ENCODE data around the gene C15orf39. TPM values are rescaled to one million over a fixed set of nuclear protein-coding genes. Genes with fewer than 3 reads are reported as not detected.
A peak's percentile ranks its signal among the peaks of the same experiment; 100 is the strongest.

The C15orf39 gene
- total RNA-seq, 2 donors from 2014 or later: 22.3 to 27.3 TPM

DNA sequence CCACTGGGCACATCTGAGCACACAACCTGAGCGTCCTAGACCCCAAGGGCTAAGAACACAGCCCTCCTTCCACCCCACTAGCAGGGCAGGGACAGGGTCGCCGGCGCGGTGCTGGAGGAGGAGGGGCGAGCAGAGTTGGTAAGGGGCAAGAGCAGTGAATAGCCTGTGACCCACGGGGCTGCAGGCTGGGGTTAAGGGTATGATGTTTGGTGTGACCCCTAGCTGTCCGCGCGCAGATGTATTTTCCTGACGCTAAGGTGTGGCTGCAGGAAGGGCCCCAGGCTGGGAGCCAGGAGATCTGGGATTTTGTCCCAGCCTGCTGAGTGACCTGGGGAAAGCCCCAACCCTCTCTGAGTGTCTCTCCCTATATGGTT, 1.3 kb upstream of the C15orf39 start:
- Histone ChIP-seq H3K9me3 (no peaks in the 10 kb centered on the region), H3K27ac (peak overlapping the region; percentile 84), H3K9ac (ENCODE audit: low read depth in 2 of 2, low read length in 2 of 2) (peak overlapping the region; percentile 80 to 97), H3K4me1 (peaks cover 29% of the 10 kb centered on the region), H3K27me3 (no peaks in the 10 kb centered on the region), H3K36me3 (no peaks in the 10 kb centered on the region), H3K4me3 (peak overlapping the region; percentile 88)
- TF ChIP-seq, protein P1, sequence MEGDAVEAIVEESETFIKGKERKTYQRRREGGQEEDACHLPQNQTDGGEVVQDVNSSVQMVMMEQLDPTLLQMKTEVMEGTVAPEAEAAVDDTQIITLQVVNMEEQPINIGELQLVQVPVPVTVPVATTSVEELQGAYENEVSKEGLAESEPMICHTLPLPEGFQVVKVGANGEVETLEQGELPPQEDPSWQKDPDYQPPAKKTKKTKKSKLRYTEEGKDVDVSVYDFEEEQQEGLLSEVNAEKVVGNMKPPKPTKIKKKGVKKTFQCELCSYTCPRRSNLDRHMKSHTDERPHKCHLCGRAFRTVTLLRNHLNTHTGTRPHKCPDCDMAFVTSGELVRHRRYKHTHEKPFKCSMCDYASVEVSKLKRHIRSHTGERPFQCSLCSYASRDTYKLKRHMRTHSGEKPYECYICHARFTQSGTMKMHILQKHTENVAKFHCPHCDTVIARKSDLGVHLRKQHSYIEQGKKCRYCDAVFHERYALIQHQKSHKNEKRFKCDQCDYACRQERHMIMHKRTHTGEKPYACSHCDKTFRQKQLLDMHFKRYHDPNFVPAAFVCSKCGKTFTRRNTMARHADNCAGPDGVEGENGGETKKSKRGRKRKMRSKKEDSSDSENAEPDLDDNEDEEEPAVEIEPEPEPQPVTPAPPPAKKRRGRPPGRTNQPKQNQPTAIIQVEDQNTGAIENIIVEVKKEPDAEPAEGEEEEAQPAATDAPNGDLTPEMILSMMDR (IDR thresholded peaks at IDR 0.05): no peak
- intact Hi-C loops (cut with DNase I): no loop called here
- DNase-seq: no peak

DNA sequence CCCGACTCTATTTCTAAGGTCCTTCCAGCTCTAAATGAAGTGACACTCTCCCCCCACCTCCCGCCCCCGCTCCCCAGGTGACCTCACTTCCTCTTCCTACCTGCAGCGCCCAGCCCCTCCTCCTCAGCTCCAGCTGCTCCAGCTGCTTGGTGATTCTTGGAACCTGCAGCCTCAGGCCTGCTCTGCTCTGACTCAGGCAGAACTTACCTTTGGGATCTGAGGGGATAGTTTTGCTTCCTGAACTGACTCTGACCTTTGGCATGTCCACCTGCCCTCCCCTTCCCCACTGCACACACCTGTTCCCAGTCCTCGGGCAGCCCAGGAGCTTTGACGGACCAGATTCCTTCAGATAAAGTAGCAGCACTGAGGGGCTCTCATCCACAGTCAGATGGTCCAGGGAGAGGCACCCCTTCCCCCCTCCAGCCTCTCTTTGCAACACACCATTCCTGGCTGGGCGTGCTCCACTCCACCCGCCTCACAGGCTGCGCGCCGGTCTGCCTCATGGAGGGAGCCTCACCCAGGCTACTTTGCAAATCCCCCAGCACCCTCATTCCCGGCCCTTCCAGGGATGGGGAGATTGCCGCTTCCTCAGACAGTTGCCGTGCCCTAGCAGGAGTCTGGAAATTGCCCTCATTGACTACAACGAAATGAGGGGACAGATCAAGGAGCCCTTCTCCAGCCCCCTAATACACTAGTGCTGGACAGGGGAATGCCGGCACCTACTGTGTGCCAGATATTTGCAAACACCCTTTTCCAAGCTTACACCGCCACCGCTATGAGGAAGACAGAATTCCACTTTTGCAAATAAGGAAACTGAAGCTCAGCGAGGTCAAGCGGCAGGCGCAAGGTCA, 692 bp upstream of the C15orf39 start:
- TF ChIP-seq, protein P1 (IDR thresholded peaks at IDR 0.05): no peak
- peak; percentile 87 for DNase-seq
- peak overlapping the region; percentile 88 for H3K4me3 ChIP-seq
- no peaks in the 10 kb centered on the region for H3K36me3 ChIP-seq
- H3K27ac ChIP-seq: peak overlapping the region; percentile 84
- H3K9ac ChIP-seq (ENCODE audit: low read depth in 2 of 2, low read length in 2 of 2): peak overlapping the region; percentile 80 to 97
- H3K9me3 ChIP-seq: no peaks in the 10 kb centered on the region
- H3K4me1 ChIP-seq: peaks cover 29% of the 10 kb centered on the region
- intact Hi-C loops (cut with DNase I): no loop called here
- H3K27me3 ChIP-seq: no peaks in the 10 kb centered on the region

DNA sequence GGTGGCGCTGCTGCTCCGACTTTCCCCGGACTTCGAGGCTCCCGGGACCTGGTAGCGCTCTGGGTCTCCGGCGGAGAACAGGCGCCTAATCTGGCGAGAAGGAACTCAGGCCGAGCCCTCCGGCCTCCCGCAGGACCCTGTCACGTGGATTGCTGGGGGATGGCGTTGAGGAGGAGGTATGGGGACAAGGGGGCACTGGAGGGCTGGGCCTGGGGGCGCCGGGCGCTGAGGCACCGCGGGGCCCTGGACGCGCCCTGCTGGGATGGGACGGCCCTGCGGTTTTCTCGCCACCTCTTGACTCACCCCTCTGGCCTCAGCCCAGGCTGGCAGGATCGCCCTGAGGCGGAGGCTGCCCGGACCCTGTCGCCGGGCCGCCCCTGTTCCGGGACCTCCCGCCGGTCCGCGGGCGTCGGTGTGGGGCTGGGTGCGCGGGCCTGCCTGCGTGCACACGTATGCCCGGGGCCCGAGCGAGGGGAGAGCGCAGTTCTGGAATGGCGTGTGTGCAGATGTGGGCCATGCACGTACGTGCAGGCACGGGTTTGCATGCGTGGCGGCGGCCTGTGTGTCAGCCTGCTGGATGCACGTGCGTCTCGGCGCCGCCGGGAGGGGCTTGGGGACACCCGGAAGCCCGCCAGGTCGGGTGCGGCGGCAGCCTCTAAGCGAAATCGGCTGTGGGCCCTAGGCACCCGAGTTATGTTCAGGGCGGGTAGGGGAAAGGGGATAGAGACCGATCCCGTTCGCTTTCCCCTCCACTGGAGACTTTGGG, 752 bp downstream of the C15orf39 start:
- Histone ChIP-seq H3K27ac (peak overlapping the region; percentile 84), H3K4me3 (peak overlapping the region; percentile 88), H3K27me3 (no peaks in the 10 kb centered on the region), H3K9ac (ENCODE audit: low read depth in 2 of 2, low read length in 2 of 2) (peak overlapping the region; percentile 98 to 99), H3K36me3 (no peaks in the 10 kb centered on the region), H3K4me1 (peaks cover 29% of the 10 kb centered on the region), H3K9me3 (no peaks in the 10 kb centered on the region)
- peak; percentile 83 for DNase-seq
- intact Hi-C loops (cut with DNase I): no loop called here
- TF ChIP-seq, protein P1 (IDR thresholded peaks at IDR 0.05): peak; percentile 32

DNA sequence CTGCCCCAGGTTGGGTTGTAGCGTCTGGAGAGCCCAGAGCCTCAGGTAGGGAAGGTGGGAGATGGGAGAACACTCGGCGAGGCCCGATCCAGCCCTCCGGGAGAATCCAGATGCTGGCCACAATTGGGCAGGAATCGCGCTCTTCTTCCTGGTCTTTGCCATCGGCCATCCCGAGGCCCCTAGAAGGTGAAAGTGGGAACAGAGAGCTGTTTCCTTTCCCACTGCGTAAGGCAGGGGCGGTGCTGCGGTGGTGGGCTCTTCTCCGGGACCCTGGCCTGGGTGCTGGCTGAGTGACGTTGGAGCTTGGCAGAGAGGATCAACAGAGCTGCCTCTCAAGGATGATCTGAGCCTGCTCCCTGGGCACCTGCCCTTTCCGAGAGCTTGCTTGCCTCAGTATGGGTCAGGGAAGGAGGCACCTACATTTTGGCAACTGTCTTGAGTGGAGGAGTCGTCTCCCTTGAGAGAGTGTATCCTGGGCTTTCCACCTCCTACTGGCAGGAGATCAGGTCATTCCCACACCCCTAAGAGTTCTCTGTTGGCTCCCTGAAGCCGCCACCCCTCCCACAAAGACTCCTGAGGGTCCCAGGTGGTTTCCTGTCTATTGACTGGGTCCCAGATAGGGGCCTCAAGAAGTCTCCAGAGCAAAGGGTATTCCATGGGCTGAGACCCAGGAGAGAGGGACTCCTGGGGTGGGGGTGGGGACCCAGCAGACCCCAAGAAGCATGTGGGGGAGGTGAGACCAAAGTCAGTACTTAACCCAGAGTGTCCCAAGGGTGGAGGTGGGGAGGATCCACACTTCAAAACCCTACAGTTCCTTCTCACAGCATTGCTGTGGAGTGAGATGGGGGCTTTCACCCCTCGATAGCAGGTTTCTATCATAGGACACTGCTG, 1.6 kb downstream of the C15orf39 start:
- H3K27ac ChIP-seq: peak overlapping the region; percentile 84
- H3K27me3 ChIP-seq: no peaks in the 10 kb centered on the region
- peaks cover 29% of the 10 kb centered on the region for H3K4me1 ChIP-seq
- DNase-seq: peak; percentile 42
- peaks cover 7% of the 10 kb centered on the region for H3K36me3 ChIP-seq
- H3K4me3 ChIP-seq: peak overlapping the region; percentile 88
- intact Hi-C loops (cut with DNase I): no loop called here
- TF ChIP-seq, protein P1 (IDR thresholded peaks at IDR 0.05): no peak
- no peaks in the 10 kb centered on the region for H3K9me3 ChIP-seq
- peak overlapping the region; percentile 98 to 99 for H3K9ac ChIP-seq (ENCODE audit: low read depth in 2 of 2, low read length in 2 of 2)

DNA sequence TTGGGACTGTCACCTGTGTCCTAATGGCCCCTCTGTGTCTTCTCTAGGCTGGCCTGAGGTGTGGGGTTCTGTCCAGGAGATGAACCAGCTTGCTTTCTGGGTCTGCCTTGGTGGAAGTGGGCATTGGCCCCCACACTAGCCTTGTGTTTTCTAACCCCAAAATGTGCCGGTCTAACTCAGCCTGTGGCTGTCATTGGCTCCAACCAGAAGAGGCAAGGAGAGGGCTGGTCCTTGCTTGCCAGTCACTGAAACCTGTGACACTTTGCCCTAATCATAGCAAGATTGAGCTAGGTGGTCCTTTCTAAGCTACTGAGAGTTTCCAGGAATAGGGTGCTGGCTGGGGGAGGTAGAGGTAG, 2.2 kb downstream of the C15orf39 start:
- TF ChIP-seq, protein P1 (IDR thresholded peaks at IDR 0.05): no peak
- intact Hi-C loops (cut with DNase I): loop anchor here (2.0 kb wide), 1 partner anchor 175 kb away; no protein-coding TSS in a partner anchor
- H3K36me3 ChIP-seq: peaks cover 7% of the 10 kb centered on the region
- H3K27ac ChIP-seq: peak overlapping the region; percentile 84
- DNase-seq: no peak
- H3K4me1 ChIP-seq: peaks cover 29% of the 10 kb centered on the region
- H3K4me3 ChIP-seq: peak overlapping the region; percentile 88
- H3K27me3 ChIP-seq: no peaks in the 10 kb centered on the region
- peak overlapping the region; percentile 98 to 99 for H3K9ac ChIP-seq (ENCODE audit: low read depth in 2 of 2, low read length in 2 of 2)
- no peaks in the 10 kb centered on the region for H3K9me3 ChIP-seq

Data from colonic mucosa (tissue), 4 donors.